ENCODE measurements around the gene PTX3.

PTX3 gene

GRCh38 chr3:157475921-157476414 lies 39.3 kb downstream of the PTX3 start:
- DNase-seq (ENCODE audit: low read depth in 2 of 2), result no peak

DNA sequence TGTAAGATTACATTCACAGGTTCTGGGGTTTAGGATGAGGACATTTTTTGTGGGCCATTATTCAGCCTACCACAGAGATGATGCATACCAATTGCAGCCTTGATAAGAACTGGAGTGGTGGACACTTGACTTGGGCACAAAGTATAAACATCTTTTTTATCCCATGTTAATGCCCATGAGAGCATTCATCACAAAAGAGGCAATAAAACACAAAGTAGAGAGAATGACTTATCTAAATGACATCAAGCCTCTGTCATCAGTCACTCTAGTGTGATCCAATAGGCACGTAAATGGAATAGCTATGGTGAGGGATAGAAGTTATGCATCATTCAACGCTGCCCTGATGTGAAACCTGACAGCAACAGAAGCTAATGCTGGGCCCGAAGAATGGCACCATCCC lies 40.8 kb downstream of the PTX3 start:
- DNase-seq (ENCODE audit: low read depth in 2 of 2), result no peak

- DNase-seq (ENCODE audit: low read depth in 2 of 2), result no peak
These were observed 43.0 kb downstream of the PTX3 start for GRCh38 chr3:157479464-157480243.

DNA sequence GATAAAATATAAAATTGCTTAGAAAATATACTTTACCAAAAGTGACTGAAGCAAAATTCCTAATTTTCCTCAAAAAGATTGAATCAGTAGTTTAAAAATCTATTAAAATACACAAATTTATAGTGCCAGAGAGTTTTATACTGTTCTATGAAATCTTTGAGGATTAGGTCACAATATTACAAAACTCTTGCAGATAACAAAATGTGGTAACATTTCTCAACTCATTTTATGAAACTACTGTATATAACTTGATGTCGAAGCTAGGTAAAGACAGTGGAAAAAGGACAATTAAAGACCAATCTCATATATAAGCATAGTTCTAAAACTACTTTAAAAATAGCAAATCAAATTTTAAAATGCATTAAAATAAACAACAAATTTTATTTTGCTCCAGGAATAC lies 50.7 kb downstream of the PTX3 start:
- no peak for DNase-seq (ENCODE audit: low read depth in 2 of 2)

- no peak for DNase-seq (ENCODE audit: low read depth in 2 of 2)
These were observed 51.5 kb downstream of the PTX3 start for GRCh38 chr3:157488144-157488543.

DNA sequence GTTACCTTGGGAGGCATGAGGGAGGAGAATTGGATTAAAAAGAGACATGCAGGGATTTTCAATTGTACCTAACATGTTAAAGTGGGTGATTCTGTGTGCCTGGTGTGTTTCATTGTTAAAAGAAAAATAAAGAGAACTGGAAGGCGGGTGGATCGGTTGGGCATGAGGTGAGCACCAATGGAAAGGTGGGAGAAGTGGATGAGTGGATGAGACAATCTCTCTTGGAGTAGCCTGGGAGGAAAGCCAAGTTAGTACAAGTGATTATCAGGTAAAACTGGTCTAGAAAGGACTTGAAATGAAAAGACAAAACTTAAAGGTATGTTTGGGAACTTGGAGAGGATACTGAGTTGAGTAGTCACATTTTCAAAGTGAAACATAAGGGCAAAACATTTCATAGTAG lies 54.5 kb downstream of the PTX3 start:
- no peak for DNase-seq (ENCODE audit: low read depth in 2 of 2)
